ENCODE measurements around the gene VDAC2.

DNA sequence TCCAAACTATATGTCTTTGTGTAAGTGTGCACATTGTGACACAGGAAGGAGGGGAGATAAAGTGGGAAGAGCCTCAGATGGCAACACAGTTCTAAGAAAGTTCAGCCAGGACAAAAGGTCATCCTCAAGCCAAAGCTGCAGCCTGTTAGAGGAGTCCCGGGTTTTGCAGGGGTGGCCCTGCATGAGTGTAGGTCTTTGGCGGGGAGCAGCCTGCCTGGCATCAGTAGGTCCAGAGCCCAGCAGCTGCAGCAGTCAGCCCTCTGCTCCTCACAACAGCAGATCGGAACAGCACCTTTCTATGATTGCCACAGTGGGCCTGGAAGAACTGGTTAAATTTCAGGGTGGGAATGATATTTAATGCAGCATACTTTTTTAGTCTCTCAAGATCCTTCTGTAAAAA is 13.5 kb upstream of the VDAC2 start:
- TF ChIP-seq, protein P1, sequence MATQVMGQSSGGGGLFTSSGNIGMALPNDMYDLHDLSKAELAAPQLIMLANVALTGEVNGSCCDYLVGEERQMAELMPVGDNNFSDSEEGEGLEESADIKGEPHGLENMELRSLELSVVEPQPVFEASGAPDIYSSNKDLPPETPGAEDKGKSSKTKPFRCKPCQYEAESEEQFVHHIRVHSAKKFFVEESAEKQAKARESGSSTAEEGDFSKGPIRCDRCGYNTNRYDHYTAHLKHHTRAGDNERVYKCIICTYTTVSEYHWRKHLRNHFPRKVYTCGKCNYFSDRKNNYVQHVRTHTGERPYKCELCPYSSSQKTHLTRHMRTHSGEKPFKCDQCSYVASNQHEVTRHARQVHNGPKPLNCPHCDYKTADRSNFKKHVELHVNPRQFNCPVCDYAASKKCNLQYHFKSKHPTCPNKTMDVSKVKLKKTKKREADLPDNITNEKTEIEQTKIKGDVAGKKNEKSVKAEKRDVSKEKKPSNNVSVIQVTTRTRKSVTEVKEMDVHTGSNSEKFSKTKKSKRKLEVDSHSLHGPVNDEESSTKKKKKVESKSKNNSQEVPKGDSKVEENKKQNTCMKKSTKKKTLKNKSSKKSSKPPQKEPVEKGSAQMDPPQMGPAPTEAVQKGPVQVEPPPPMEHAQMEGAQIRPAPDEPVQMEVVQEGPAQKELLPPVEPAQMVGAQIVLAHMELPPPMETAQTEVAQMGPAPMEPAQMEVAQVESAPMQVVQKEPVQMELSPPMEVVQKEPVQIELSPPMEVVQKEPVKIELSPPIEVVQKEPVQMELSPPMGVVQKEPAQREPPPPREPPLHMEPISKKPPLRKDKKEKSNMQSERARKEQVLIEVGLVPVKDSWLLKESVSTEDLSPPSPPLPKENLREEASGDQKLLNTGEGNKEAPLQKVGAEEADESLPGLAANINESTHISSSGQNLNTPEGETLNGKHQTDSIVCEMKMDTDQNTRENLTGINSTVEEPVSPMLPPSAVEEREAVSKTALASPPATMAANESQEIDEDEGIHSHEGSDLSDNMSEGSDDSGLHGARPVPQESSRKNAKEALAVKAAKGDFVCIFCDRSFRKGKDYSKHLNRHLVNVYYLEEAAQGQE (IDR thresholded peaks at IDR 0.05; ENCODE audit: low read depth), result no peak
- TF ChIP-seq, protein P2, sequence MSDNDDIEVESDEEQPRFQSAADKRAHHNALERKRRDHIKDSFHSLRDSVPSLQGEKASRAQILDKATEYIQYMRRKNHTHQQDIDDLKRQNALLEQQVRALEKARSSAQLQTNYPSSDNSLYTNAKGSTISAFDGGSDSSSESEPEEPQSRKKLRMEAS (IDR thresholded peaks at IDR 0.05), result no peak
- no peak for TF ChIP-seq CEBPB (IDR thresholded peaks at IDR 0.05)
- TF ChIP-seq RAD21 (IDR thresholded peaks at IDR 0.05; ENCODE audit: low read depth), result no peak
